Heart left ventricle (tissue), 16 donors: Measurements from ENCODE around the gene PRPF19. TPM values are rescaled to one million over a fixed set of nuclear protein-coding genes. Genes with fewer than 3 reads are reported as not detected.

ENCODE experiments used
- ATAC-seq, 4 donors: fragments of 200-7000 bp; cut with Tn5 transposase; one replicate each; pipeline ENCODE4 v1.9.1; 2020 to 2022; ENCODE audit warnings: moderate library complexity in 4 of 4, mild to moderate bottlenecking in 3 of 4, moderate number of reproducible peaks in 1 of 4
- DNase-seq, 5 donors: peaks; one replicate each; pipeline ENCODE4 v3.0.0-alpha.2; 2020
- H3K27ac ChIP-seq, 12 donors: fragments of 200-600 bp; sonication (generic) in 4 of 12; one replicate each; pipeline versions ENCODE4 v1.5.0 to v1.8.0; 2016 to 2022; ENCODE audit warnings: mild to moderate bottlenecking in 2 of 12
- H3K27me3 ChIP-seq, 9 donors: fragments of 200-600 bp; sonication (generic) in 2 of 9; one replicate each; pipeline versions ENCODE4 v1.5.1 to v1.8.0; 2016 to 2022; ENCODE audit warnings: mild to moderate bottlenecking in 3 of 9
- H3K36me3 ChIP-seq, 9 donors: fragments of 200-600 bp; sonication (generic) in 2 of 9; one replicate each; pipeline versions ENCODE4 v1.5.0 to v1.8.0; 2018 to 2022; ENCODE audit warnings: mild to moderate bottlenecking in 2 of 9
- H3K4me1 ChIP-seq, 12 donors: fragments of 200-600 bp; sonication (generic) in 4 of 12; one replicate each; pipeline versions ENCODE4 v1.5.0 to v1.8.0; 2016 to 2022; ENCODE audit warnings: mild to moderate bottlenecking in 3 of 12
- H3K4me3 ChIP-seq, 12 donors: fragments of 200-600 bp; sonication (generic) in 4 of 12; one replicate each; pipeline versions ENCODE4 v1.5.0 to v1.8.0; 2017 to 2022; ENCODE audit warnings: mild to moderate bottlenecking in 9 of 12, moderate library complexity in 4 of 12
- H3K9me3 ChIP-seq, 12 donors: fragments of 200-600 bp; sonication (generic) in 4 of 12; one replicate each; pipeline versions ENCODE4 v1.5.0 to v1.8.0; 2016 to 2022; ENCODE audit warnings: mild to moderate bottlenecking in 1 of 12
- CTCF ChIP-seq, 12 donors: fragments of 200-600 bp; sonication (generic) in 4 of 12; IDR thresholded peaks; one replicate each; pipeline versions ENCODE4 v1.5.0 to v1.8.0; 2018 to 2022; ENCODE audit warnings: antibody characterized with exemption in 12 of 12, mild to moderate bottlenecking in 5 of 12
- POLR2A ChIP-seq, 2 donors: fragments of 450-650 bp; IDR thresholded peaks; one replicate each; pipeline ENCODE4 v1.6.1; 2017; ENCODE audit warnings: antibody characterized with exemption in 2 of 2, mild to moderate bottlenecking in 2 of 2, moderate library complexity in 2 of 2
- WGBS, 4 donors: extraction: QIAGEN DNeasy Blood & Tissue Kit in 2 of 4; methylation state at CpG; one replicate each; pipeline versions ENCODE4 v1.1.5 to v1.1.7; 2013 to 2018; 5-methylcytosine and 5-hydroxymethylcytosine counted together
- intact Hi-C, 10 donors: fragments of 100-400 bp; cut with DNase I; formaldehyde crosslinking; loops; one replicate each; pipeline versions ENCODE4 v1.11.1 to v1.14.2; 2022
- polyA plus RNA-seq, 2 donors: library from polyadenylated mRNA; stranded (reverse); fragments of 200-250 nt; gene quantifications; one replicate each; pipeline ENCODE4 v1.2.3, GENCODE V29; 2013
- total RNA-seq, 9 donors: library from RNA; depleted of rRNA in 2 of 9; stranded (reverse); fragments of >200 nt in 2 of 9; fragmentation: NEBNext Ultra II Directional in 3 of 9; extraction: Animal tissue kit (Norgen Biotek cat#: 25700) in 3 of 9; gene quantifications; one replicate each; pipeline versions ENCODE4 v1.1.0 to v1.2.4, GENCODE V29; 2016 to 2023
- donor health status: ischemic (EF 13 %, LVEDD 7.1; RV severe dilation, severe dysfunction).
- donor health status: healthy with polysubstance abuse.
- donor health status: DM: no; HTN: yes; CAD: no.
- donor health status: DM: no; HTN: no; CAD: no.
- donor health status: ischemic (EF 25% LVEDD 6.9; RV normal size, moderate dysfunction).
- donor health status: ischemic (EF 25% LVEDD 5.7; RV mildly dilated, moderate dysfunction).
- donor health status: healthy.
- donor health status: DM: yes; HTN: yes; CAD: no.
- donor health status: ischemic (EF 35%, LVEDD 5.7; RV mildly dilated, moderate dysfunction).
- donor health status: nonischemic (EF 11% LVEDD 7.7; RV severe dilation, severe dysfunction).
- donor health status: DM: yes; HTN: yes; CAD: no.
- donor health status: PGD.
- donor health status: ischemic (EF 29% LVEDD 5.4; RV normal size, mild dysfunction).
- donor health status: nonischemic (EF 23%, LVEDD 6.1; RV moderate dilation, normal function).

The PRPF19 gene
- total and polyA plus RNA-seq, 11 donors: 30.8 to 72.0 (median 40.8) TPM

GRCh38 chr11:60926500-60926899 is 20.1 kb upstream of the PRPF19 start:
- H3K36me3 ChIP-seq: peaks cover 1 to 19% (median 17%) of the 10 kb centered on the region in 9 donors
- no peak overlapping the region for H3K27ac ChIP-seq
- intact Hi-C loops: no loop called here
- DNase-seq: no peak
- peaks cover 0 to 24% (median 12%) of the 10 kb centered on the region in 12 donors for H3K4me1 ChIP-seq
- WGBS, 4 donors: 93 to 95% (median 94%) methylated on average over 8 of the region's 8 CpGs
- H3K4me3 ChIP-seq: no peak overlapping the region
- no peak for ATAC-seq
- peaks cover 0 to 35% (median 0%) of the 10 kb centered on the region in 9 donors for H3K27me3 ChIP-seq
- TF ChIP-seq POLR2A (IDR thresholded peaks at IDR 0.05) (no peak), CTCF (IDR thresholded peaks at IDR 0.05) (no peak)
- no peaks in the 10 kb centered on the region for H3K9me3 ChIP-seq

- Histone ChIP-seq H3K4me1 (peaks cover 0 to 24% (median 12%) of the 10 kb centered on the region in 12 donors), H3K9me3 (no peaks in the 10 kb centered on the region), H3K27ac (no peak overlapping the region), H3K36me3 (peaks cover 2 to 26% (median 23%) of the 10 kb centered on the region in 9 donors), H3K27me3 (peaks cover 0 to 35% (median 0%) of the 10 kb centered on the region in 9 donors), H3K4me3 (peak overlapping the region in 1 of 12 donors; percentile 79)
- WGBS, 4 donors: 80 to 83% (median 81%) methylated on average over 6 of the region's 6 CpGs
- TF ChIP-seq CTCF (IDR thresholded peaks at IDR 0.05) (no peak), POLR2A (IDR thresholded peaks at IDR 0.05) (no peak)
- ATAC-seq (no peak), DNase-seq (no peak)
- intact Hi-C loops: no loop called here
Measured at GRCh38 chr11:60925868-60926267, 19.5 kb upstream of the PRPF19 start.

GRCh38 chr11:60924906-60925853 is 18.8 kb upstream of the PRPF19 start:
- H3K27me3 ChIP-seq: peaks cover 0 to 35% (median 0%) of the 10 kb centered on the region in 9 donors
- intact Hi-C loops: loop anchor here in 1 of 10 donors (5.0 kb wide), 1 partner anchor 202 kb away; no protein-coding TSS in a partner anchor
- H3K4me3 ChIP-seq: peak overlapping the region; percentile 34 to 88 (median 70)
- no peak for ATAC-seq
- DNase-seq: no peak
- peaks cover 2 to 32% (median 30%) of the 10 kb centered on the region in 9 donors for H3K36me3 ChIP-seq
- 5 to 14% (median 6%) methylated on average over 19 to 35 of the region's 35 CpGs for WGBS, 4 donors
- H3K9me3 ChIP-seq: no peaks in the 10 kb centered on the region
- TF ChIP-seq POLR2A (IDR thresholded peaks at IDR 0.05) (no peak), CTCF (IDR thresholded peaks at IDR 0.05) (no peak)
- peaks cover 0 to 24% (median 12%) of the 10 kb centered on the region in 12 donors for H3K4me1 ChIP-seq
- H3K27ac ChIP-seq: peak overlapping the region in 5 of 12 donors; percentile 43 to 63 (median 47)
